ENCODE data around the gene C16orf87.

The C16orf87 gene

DNA sequence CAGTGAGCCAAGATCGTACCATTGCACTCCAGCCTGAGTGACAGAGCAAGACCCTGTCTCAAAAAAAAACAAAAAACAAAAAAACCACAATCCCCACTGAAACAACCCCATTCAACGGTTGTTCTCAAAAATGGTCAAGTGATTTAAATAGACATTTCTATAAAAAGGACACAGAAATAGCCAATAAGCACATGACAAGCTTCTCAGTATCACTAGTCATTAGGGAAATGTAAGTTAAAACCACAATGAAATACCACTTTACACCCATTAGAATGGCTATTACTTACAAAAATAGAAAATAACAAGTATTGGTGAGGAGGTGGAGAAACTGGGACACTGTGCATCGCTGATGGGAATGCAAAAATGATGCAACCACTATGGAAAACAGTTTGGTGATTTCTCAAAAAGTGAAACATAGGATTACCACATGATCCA is 56.2 kb downstream of the C16orf87 start:
- no peak overlapping the region for H3K9ac ChIP-seq (ENCODE audit: insufficient read length, low read depth)
- H3K4me1 ChIP-seq (ENCODE audit: insufficient read depth, insufficient read length) = no peaks in the 10 kb centered on the region
- H3K4me3 ChIP-seq (ENCODE audit: insufficient read length, low read depth) = no peak overlapping the region
- no peak for TF ChIP-seq YY1 (IDR thresholded peaks at IDR 0.05; ENCODE audit: insufficient read depth, insufficient read length)
- no peak for TF ChIP-seq ZNF274 (IDR thresholded peaks at IDR 0.05; ENCODE audit: low read depth, low read length)
- TF ChIP-seq SUZ12 (IDR thresholded peaks at IDR 0.05; ENCODE audit: extremely low read depth, insufficient read depth, insufficient read length) = no peak
- no peak for DNase-seq (ENCODE audit: low read depth, low spot score)
- no peaks in the 10 kb centered on the region for H3K36me3 ChIP-seq (ENCODE audit: insufficient read depth, insufficient read length, low read length)
- peaks cover 16% of the 10 kb centered on the region for H3K9me3 ChIP-seq (ENCODE audit: insufficient read depth, low read length)
- peaks cover 30% of the 10 kb centered on the region for H3K27me3 ChIP-seq (ENCODE audit: insufficient read depth, insufficient read length)

DNA sequence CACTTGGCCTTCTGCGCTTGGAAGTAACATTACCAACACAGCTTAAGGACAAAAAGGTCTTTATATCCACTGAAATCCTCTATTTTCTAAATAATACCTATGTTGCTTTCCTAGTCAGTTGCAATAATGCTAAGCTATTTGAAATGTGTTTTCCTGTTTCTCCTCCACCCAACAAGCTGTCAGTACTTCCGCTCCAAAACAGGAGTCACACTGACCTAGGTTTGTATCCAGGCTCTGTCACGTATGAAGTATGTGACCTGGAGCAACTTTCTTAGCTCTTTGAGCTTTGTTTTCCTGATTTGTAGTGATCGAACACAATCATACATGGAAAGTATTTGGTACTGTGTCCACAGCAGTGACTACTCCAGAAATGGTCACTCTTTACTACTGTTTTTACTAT is 58.5 kb downstream of the C16orf87 start:
- no peak overlapping the region for H3K9ac ChIP-seq (ENCODE audit: insufficient read length, low read depth)
- DNase-seq (ENCODE audit: low read depth, low spot score) = no peak
- H3K9me3 ChIP-seq (ENCODE audit: insufficient read depth, low read length) = no peaks in the 10 kb centered on the region
- no peak overlapping the region for H3K4me3 ChIP-seq (ENCODE audit: insufficient read length, low read depth)
- TF ChIP-seq ZNF274 (IDR thresholded peaks at IDR 0.05; ENCODE audit: low read depth, low read length) = no peak
- TF ChIP-seq SUZ12 (IDR thresholded peaks at IDR 0.05; ENCODE audit: extremely low read depth, insufficient read depth, insufficient read length) = no peak
- no peak for TF ChIP-seq YY1 (IDR thresholded peaks at IDR 0.05; ENCODE audit: insufficient read depth, insufficient read length)
- peaks cover 5% of the 10 kb centered on the region for H3K4me1 ChIP-seq (ENCODE audit: insufficient read depth, insufficient read length)
- H3K27me3 ChIP-seq (ENCODE audit: insufficient read depth, insufficient read length) = peaks cover 48% of the 10 kb centered on the region
- no peaks in the 10 kb centered on the region for H3K36me3 ChIP-seq (ENCODE audit: insufficient read depth, insufficient read length, low read length)

DNA sequence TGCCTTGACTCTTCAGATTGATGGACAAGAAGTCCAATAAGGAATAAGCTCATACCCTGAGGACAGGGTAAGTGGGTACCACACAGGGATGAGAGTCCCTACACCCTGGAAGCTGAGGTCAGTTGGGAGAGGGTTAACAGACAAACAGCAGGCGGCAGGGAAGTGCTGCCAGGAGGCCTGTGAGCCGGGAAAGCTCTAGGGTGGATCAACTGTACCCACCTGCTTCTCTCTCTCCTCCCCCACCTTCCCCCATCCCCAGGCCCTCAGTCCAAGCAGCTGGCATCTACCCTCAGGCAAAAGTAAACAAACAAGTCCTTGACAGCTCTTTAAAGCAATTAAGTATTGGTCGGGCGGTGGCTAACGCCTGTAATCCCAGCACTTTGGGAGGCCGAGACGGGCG is 62.2 kb downstream of the C16orf87 start:
- TF ChIP-seq SUZ12 (IDR thresholded peaks at IDR 0.05; ENCODE audit: extremely low read depth, insufficient read depth, insufficient read length) (no peak), ZNF274 (IDR thresholded peaks at IDR 0.05; ENCODE audit: low read depth, low read length) (no peak), YY1 (IDR thresholded peaks at IDR 0.05; ENCODE audit: insufficient read depth, insufficient read length) (no peak)
- no peak for DNase-seq (ENCODE audit: low read depth, low spot score)

DNA sequence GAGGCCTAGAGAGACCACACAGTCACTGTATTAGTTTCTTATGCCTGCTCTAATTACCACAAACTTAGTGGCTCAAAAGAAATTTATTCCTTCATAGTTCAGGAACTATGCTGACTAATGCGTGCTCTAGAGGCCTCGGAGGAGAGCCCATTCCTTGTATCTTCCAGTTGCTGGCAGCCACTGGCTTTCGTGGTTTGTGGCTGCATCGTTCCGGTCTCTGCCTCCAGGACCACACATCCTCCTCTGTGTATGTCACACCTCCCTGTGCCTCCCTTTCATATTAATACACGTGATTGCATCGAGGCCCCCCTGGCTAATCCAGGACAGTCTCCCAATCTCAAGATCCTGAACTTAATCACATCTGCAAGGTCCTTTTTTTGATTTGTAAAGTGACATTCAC is 65.9 kb downstream of the C16orf87 start:
- no peaks in the 10 kb centered on the region for H3K9me3 ChIP-seq (ENCODE audit: insufficient read depth, low read length)
- H3K9ac ChIP-seq (ENCODE audit: insufficient read length, low read depth) = no peak overlapping the region
- no peaks in the 10 kb centered on the region for H3K36me3 ChIP-seq (ENCODE audit: insufficient read depth, insufficient read length, low read length)
- peaks cover 78% of the 10 kb centered on the region for H3K27me3 ChIP-seq (ENCODE audit: insufficient read depth, insufficient read length)
- no peak for DNase-seq (ENCODE audit: low read depth, low spot score)
- H3K4me1 ChIP-seq (ENCODE audit: insufficient read depth, insufficient read length) = peaks cover 5% of the 10 kb centered on the region
- no peak overlapping the region for H3K4me3 ChIP-seq (ENCODE audit: insufficient read length, low read depth)
- TF ChIP-seq YY1 (IDR thresholded peaks at IDR 0.05; ENCODE audit: insufficient read depth, insufficient read length) (no peak), ZNF274 (IDR thresholded peaks at IDR 0.05; ENCODE audit: low read depth, low read length) (no peak), SUZ12 (IDR thresholded peaks at IDR 0.05; ENCODE audit: extremely low read depth, insufficient read depth, insufficient read length) (no peak)

More for the DNA sequence above, 62.2 kb downstream of the C16orf87 start:
- no peaks in the 10 kb centered on the region for H3K36me3 ChIP-seq (ENCODE audit: insufficient read depth, insufficient read length, low read length)
- no peak overlapping the region for H3K9ac ChIP-seq (ENCODE audit: insufficient read length, low read depth)
- peaks cover 5% of the 10 kb centered on the region for H3K4me1 ChIP-seq (ENCODE audit: insufficient read depth, insufficient read length)
- no peaks in the 10 kb centered on the region for H3K9me3 ChIP-seq (ENCODE audit: insufficient read depth, low read length)
- peaks cover 80% of the 10 kb centered on the region for H3K27me3 ChIP-seq (ENCODE audit: insufficient read depth, insufficient read length)
- no peak overlapping the region for H3K4me3 ChIP-seq (ENCODE audit: insufficient read length, low read depth)

DNA sequence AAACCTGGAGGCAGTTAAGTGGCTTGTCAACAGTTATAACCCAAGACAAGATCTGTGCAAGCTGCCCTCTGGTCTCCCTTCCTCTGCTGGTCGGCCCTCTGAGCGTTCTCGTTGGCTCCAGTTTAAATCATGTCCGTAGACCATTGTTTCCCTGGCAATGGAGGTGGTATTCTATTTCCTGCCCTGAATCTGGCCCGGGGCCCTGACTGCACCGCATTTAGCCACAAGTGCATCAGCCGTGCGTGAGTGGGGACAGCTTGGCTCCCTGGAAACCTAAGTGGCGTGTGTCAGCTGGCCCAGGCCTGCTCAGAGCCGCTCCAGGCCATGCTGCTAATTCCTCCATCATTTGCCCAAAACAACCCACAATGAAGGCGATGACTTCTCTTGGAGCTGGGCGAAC is 67.8 kb downstream of the C16orf87 start:
- peaks cover 4% of the 10 kb centered on the region for H3K4me1 ChIP-seq (ENCODE audit: insufficient read depth, insufficient read length)
- H3K27me3 ChIP-seq (ENCODE audit: insufficient read depth, insufficient read length) = peaks cover 83% of the 10 kb centered on the region
- H3K9ac ChIP-seq (ENCODE audit: insufficient read length, low read depth) = no peak overlapping the region
- no peaks in the 10 kb centered on the region for H3K36me3 ChIP-seq (ENCODE audit: insufficient read depth, insufficient read length, low read length)
- no peaks in the 10 kb centered on the region for H3K9me3 ChIP-seq (ENCODE audit: insufficient read depth, low read length)
- TF ChIP-seq YY1 (IDR thresholded peaks at IDR 0.05; ENCODE audit: insufficient read depth, insufficient read length) = no peak
- TF ChIP-seq SUZ12 (IDR thresholded peaks at IDR 0.05; ENCODE audit: extremely low read depth, insufficient read depth, insufficient read length) = no peak
- no peak for TF ChIP-seq ZNF274 (IDR thresholded peaks at IDR 0.05; ENCODE audit: low read depth, low read length)
- no peak overlapping the region for H3K4me3 ChIP-seq (ENCODE audit: insufficient read length, low read depth)
- DNase-seq (ENCODE audit: low read depth, low spot score) = no peak

DNA sequence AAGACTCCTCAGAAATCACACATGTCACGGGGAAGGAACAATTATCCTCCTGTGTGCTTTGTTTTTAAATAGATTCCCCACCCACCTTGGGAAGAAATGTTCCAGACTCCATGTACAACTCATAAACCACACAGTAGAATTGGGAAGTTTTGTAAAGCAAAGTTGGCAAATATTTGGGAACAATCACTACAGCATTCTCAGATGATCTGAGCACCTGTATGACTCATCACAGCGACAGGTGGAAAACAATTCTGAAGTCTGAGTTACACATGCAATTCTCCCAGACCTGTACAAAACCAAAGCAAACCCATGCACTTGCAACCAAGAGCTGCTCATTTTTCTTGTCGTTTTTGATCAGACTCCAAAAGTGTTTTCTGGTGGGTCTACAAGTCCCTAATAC is 68.4 kb downstream of the C16orf87 start:
- TF ChIP-seq ZNF274 (IDR thresholded peaks at IDR 0.05; ENCODE audit: low read depth, low read length) (no peak), SUZ12 (IDR thresholded peaks at IDR 0.05; ENCODE audit: extremely low read depth, insufficient read depth, insufficient read length) (no peak), YY1 (IDR thresholded peaks at IDR 0.05; ENCODE audit: insufficient read depth, insufficient read length) (no peak)
- no peaks in the 10 kb centered on the region for H3K36me3 ChIP-seq (ENCODE audit: insufficient read depth, insufficient read length, low read length)
- no peak overlapping the region for H3K4me3 ChIP-seq (ENCODE audit: insufficient read length, low read depth)
- H3K27me3 ChIP-seq (ENCODE audit: insufficient read depth, insufficient read length) = peaks cover 83% of the 10 kb centered on the region
- H3K9me3 ChIP-seq (ENCODE audit: insufficient read depth, low read length) = no peaks in the 10 kb centered on the region
- no peak for DNase-seq (ENCODE audit: low read depth, low spot score)
- H3K4me1 ChIP-seq (ENCODE audit: insufficient read depth, insufficient read length) = peaks cover 9% of the 10 kb centered on the region
- H3K9ac ChIP-seq (ENCODE audit: insufficient read length, low read depth) = no peak overlapping the region

DNA sequence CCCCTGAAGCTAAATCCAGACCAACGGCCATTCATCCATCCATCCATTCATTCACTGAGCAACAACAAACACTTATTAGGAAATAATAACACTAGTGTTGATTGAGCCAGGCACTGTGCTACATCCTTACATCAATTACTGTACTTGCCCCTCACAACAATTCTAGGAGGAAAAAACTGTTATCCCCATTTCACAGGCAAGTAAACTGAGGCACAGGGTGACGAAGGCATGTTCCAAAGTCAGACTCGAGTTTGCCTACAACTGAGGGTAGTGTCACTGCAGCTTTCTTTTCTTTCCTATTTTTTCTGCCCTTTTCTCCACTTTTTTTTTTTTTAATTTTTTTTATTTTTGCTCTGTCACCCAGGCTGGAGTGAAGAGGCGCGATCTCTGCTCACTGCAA is 71.7 kb downstream of the C16orf87 start:
- H3K4me3 ChIP-seq (ENCODE audit: insufficient read length, low read depth) = no peak overlapping the region
- no peaks in the 10 kb centered on the region for H3K36me3 ChIP-seq (ENCODE audit: insufficient read depth, insufficient read length, low read length)
- peaks cover 18% of the 10 kb centered on the region for H3K4me1 ChIP-seq (ENCODE audit: insufficient read depth, insufficient read length)
- TF ChIP-seq ZNF274 (IDR thresholded peaks at IDR 0.05; ENCODE audit: low read depth, low read length) = no peak
- TF ChIP-seq YY1 (IDR thresholded peaks at IDR 0.05; ENCODE audit: insufficient read depth, insufficient read length) = no peak
- no peak for TF ChIP-seq SUZ12 (IDR thresholded peaks at IDR 0.05; ENCODE audit: extremely low read depth, insufficient read depth, insufficient read length)
- no peak for DNase-seq (ENCODE audit: low read depth, low spot score)
- H3K27me3 ChIP-seq (ENCODE audit: insufficient read depth, insufficient read length) = peaks cover 72% of the 10 kb centered on the region
- no peaks in the 10 kb centered on the region for H3K9me3 ChIP-seq (ENCODE audit: insufficient read depth, low read length)
- no peak overlapping the region for H3K9ac ChIP-seq (ENCODE audit: insufficient read length, low read depth)
